ENCODE measurements around the gene SAFB2.

GRCh38 chr19:5624018-5624663, 1.6 kb upstream of the SAFB2 start:
- TF ChIP-seq POLR2A (IDR thresholded peaks at IDR 0.05; ENCODE audit: low read depth, low read length), result no peak
- TF ChIP-seq POLR2AphosphoS5 (IDR thresholded peaks at IDR 0.05; ENCODE audit: low read depth, low read length), result no peak
- TF ChIP-seq TAF1 (IDR thresholded peaks at IDR 0.05; ENCODE audit: low read depth, low read length), result no peak
